GM18861 (cell line): Measurements from ENCODE around the gene OPCML.

Experiments
- ATAC-seq: cut with Tn5 transposase; IDR thresholded peaks from one replicate; pipeline ENCODE4 v1.9.1; 2021; ENCODE audit not compliant: unreplicated experiment

The OPCML gene

DNA sequence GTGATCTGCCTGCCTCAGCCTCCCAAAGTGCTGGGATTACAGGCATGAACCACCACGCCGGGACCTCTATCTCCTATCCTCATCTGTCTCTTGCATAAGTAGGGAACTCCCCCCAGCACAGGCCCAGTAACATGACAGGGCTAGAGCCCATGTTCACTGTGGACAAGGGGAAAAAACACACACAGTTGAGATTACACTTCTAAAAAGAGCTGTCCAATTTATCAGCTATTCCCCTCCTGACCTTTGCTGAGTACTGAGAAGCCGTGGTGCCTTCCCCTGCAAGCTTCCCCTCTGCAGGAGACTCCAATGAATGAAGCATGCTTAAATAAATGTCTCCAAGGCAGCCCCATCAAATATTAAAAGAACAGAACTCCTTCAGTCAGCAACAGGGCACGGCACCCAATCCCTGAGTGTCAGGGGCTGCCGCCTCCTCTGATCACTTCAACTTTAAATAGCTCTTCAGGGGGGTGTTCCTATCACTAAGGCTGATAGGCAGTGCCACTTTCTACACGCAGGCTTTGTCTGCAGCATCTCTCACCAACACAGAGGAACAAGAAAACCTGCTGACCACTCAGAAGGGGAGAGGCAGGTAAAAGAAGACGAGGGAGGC is 385.5 kb downstream of the OPCML start:
- no peak for ATAC-seq

DNA sequence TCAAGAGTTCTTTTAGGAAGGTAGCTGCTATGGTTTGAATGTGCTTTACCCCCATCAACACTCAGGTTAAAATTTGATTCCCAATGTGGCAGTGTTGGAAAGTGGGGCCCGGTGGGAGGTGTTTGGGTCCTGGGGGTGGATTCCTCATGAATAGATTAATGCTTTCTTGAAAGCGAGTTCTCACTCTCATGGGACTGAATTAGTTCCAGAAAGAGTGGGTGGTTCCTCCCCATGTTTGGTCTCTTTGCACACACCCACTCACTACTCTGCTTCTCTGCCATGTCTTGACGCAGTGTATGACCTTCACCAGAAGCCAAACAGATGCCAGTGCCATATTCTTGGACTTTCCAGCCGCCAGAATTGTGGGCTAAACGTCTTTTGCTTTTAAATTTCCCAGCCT is 394.4 kb downstream of the OPCML start:
- ATAC-seq, result no peak

DNA sequence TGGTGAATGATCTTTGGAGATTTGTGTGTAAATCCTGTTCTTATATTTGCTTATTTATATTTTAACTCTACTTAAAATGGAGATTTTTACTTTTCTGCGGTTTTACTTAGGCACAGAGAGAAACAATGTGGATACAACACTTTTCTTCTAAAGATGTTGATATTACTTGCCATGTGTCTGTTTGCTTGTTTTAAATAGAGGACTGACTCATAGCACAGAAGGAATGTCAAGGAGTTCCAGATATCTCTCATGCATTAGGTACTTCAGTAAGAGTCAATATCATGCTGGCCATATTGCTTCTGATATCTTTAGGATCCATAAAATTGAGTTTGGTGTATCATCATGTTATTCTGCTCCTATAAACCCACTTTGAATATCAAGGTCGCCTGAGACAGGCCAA is 395.0 kb downstream of the OPCML start:
- no peak for ATAC-seq

DNA sequence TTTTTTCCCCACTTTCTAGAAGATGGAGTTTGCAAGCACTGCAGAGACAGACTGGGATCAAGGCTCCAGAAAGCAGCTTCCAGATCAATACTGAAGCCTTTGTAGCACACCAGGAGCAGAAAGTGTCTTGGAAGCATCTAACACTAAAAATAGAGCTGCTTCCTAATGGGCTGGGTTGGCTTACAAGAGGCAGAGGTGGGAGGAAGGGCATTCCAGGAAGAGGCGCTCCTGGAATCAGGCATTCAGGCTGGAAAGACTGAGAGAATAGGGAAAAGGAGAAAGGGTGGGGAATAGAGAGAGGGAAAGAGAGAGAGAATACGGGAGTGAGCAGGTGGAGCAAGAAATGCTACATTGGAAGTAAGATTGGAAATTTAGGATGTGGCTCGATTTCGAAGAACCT is 395.9 kb downstream of the OPCML start:
- ATAC-seq, result no peak

GRCh38 chr11:133134314-133135173 is 397.8 kb downstream of the OPCML start:
- peak; percentile 91 for ATAC-seq

DNA sequence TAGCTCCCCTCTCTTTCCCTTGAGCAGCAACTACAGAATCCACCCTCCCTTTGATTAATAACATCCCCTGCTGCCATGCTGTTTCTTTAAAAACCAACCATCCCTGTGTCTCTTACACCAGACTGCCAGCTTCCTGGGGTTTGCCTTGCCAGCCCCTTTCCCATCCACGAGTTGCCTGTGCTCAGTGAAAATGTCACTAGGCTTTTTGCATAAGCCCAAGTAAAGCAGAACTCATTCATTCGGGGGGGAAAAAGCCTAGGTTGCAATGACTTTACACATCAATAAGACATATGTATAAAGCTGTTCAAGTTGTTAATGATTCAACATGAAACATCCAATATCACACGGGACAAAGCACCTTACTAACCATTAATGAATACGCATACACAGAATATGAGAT is 398.7 kb downstream of the OPCML start:
- no peak for ATAC-seq

DNA sequence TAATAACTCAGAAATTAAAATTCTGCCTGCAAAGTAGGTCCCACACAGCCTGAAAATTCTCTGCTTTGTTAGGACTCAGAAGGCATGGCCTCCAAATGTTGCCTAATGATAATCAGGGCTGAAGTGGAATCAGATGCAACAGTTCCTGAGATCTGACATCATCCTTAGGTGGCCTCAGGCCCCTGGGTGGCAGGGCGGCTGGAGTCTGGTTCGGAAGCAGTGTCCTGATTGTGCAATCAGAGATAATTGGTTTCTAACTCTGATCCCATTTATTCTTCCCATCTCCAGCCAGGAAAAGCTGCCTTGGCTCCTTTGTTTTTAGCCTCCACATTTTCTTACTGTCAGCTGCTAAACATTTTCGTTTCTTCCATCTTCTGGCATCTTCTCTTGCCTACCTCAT is 399.3 kb downstream of the OPCML start:
- no peak for ATAC-seq

DNA sequence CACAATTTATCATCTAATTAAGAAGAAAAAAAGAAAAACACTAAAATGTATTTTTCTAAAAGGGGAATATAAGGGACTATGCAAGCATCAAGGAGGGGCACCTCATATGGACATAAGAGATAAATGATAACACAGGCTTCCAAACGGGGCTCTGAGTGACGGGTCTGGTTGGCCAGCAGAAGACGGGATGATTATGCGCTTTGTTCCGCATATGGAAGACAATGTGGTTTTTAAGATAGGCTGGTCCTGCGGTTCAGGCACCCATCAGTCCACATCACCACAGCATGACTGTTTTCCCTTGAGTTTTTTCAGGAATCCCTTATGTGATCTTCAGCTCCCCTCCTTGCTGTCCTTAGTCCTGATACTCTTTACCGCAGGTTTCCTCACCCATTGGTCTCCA is 404.6 kb downstream of the OPCML start:
- ATAC-seq, result no peak

- no peak for ATAC-seq
These were observed 408.5 kb downstream of the OPCML start for GRCh38 chr11:133123796-133124195.

GRCh38 chr11:133123366-133123765 is 408.9 kb downstream of the OPCML start:
- no peak for ATAC-seq

DNA sequence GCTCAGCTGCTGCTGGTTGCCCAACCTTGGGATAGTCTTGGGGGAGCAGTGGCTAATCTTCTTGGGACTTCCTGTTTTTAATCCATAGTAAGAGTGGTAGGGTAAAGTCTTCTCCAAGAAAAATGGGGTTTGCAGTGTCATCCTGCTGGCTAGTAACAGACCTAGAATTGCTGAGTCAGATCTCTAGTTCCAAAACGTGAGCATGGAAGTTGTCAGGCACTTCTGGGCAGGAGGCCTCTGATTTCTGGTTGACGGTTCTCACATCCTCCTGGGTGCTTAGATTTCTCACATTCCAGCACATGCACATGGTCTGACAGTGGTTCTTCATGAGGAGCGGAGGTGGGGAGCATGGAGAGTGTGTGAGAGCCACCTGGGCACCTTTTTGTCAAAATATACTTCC is 410.0 kb downstream of the OPCML start:
- no peak for ATAC-seq

DNA sequence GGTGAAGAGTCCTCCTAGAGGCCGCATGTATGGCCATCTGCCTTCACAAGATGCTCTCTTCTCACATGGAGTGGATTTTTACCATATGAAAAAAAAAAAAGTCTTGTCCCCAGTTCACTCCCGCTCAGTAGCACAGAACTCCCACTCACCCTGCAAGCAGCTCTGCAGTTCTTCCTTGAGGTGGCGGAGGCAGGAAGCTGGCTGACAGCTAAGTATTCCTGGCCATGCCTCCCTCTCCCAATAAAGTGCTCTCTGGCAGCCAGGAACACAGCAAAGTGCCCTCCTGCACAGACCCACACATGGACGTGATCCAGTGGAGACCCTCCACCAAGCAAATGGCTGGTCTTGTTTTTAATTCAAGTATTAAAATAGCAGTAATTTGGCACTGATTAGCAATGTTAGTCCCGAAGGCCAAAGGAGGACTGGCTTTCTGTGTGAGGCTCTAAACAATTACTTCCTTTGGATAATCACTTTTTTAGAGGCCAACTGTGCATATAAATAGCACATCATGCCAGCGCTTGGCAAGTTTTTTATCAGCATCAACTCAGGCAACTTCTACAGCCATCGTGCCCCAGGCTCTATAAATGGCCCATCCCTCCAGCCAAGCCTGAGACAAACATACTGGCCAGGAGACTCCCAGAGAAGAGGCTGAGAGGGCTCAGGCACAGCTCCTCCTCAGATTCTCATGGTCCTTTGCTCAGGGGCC is 413.6 kb downstream of the OPCML start:
- ATAC-seq, result no peak

DNA sequence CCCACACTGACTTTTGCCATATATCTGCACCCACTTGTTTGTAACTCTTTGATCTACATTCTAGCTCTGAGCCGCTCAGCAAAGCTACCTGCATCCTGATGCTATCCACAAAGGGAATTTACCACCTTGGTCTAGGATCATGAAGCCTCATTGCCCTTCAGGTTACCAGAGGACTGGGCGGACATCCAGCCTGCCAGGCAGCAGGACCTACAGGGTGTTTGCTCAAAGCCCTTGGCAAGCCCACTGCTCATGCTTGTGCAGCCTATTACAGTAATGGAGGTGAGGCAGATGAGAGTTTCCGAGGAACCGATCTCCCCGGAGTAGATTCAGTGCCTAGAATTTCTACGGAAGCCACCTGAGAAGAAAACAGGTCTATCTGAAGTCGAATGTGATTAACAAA is 417.2 kb downstream of the OPCML start:
- ATAC-seq, result no peak

- ATAC-seq, result no peak
These were observed 424.5 kb downstream of the OPCML start for GRCh38 chr11:133107763-133108162.

DNA sequence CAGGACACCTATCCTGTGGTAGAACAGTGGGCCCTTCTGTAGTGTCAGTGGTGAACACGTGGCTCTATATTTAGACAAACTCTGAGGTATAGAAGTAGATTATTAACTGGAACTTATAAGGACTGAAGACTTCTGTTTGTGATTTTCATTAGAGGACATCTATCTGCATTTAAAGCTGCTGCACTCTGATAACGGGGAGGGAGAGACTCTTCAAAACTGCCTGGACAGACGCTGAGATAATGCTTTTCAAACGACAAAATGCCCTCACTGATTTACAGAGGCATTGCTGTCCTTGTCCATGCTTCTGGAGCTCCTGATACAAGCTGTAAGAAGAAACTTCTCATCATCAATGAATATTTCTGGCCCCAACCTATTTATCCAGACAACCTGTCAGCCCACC is 425.2 kb downstream of the OPCML start:
- no peak for ATAC-seq

DNA sequence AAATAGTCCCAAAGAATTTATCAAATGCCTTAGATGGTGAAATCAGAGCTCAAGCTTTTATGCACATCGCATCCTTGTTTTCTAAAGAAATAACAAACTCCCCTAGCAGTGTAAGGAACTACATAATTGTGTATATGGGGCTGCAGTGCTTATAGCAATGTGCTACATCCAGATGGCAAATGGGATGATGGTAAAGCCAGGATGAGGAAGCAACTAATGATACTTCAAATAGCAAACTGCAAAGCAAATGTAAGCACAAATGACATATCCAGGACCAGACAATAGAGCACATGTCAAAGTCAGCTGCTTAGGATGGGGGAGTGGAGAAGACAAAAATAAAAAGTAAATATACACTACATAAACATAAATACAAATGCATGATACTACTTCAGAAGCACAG is 425.9 kb downstream of the OPCML start:
- no peak for ATAC-seq

GRCh38 chr11:133104009-133104744 is 428.1 kb downstream of the OPCML start:
- ATAC-seq, result no peak

GRCh38 chr11:133096981-133097380 is 435.3 kb downstream of the OPCML start:
- no peak for ATAC-seq

DNA sequence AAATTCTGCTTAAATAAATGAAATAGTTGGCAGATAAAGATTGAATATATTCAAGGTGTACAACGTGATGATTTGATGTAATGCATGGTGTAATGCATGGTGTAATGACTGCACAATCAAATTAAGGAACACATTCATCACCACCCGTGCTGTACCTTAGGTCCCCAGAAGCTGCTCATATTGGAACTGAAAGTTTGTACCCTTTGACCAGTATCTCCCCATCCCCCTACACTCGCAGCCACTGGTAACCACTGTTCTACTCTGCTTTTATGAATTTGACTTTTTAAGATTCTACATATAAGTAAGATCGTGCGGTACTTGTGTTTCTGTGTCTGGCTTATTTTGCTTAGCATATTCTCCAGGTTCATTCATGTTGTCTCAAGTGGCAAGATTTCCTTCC is 445.8 kb downstream of the OPCML start:
- ATAC-seq, result no peak

DNA sequence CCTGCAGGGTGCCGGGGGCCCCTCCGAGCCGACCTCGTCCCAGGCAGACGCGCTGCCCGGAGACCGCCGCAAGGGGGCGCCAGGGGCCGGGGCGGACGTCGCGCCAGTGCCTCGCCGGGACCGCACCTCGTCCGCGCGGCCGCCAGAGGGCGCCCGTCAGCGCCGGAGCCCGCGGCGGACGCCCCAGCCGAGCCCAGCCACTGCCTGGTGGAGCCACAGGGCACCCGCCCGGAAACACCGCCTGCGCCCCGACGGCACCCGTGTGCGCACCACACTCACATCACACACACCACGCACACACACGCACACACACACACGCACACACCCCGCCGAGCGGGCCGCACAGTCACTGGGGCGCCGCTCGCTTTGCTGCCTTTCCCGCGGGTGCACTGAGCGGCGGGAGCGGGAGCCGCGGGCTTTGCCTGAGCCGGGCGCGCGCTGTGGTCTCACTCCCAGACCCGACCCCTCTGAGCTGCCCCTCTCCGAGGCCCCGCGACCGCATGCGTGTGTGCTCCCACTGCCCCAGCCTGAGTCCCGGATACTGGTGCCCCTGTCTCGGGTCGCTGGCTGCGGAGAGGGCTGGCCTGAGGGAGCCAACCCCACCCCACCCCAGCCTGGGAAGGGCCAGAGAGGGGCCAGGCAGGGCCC is 449.3 kb downstream of the OPCML start:
- peak; percentile 93 for ATAC-seq

DNA sequence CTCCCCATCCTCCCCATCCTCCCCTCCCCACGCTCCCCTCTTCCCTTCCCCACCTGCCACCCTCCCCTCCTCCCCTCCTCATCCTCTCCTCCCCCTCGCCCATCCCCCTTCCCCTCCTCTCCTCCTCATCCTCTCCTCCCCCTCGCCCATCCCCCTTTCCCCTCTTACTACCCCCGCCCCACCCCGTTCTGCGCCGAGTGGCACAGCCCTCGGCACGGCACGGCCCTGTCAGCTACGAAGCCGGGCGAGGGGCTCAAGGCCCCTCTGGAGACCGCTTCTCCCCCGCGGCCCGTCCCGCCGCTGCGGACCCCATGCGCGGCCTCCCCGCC is 449.9 kb downstream of the OPCML start:
- no peak for ATAC-seq
